HG03432 (cell line): ENCODE data around the gene NELL1.

Experiments
- ATAC-seq: cut with Tn5 transposase; IDR thresholded peaks from one replicate; pipeline ENCODE4 v1.9.1; 2021; ENCODE audit warnings: mild to moderate bottlenecking, moderate library complexity; ENCODE audit not compliant: unreplicated experiment

The NELL1 gene

DNA sequence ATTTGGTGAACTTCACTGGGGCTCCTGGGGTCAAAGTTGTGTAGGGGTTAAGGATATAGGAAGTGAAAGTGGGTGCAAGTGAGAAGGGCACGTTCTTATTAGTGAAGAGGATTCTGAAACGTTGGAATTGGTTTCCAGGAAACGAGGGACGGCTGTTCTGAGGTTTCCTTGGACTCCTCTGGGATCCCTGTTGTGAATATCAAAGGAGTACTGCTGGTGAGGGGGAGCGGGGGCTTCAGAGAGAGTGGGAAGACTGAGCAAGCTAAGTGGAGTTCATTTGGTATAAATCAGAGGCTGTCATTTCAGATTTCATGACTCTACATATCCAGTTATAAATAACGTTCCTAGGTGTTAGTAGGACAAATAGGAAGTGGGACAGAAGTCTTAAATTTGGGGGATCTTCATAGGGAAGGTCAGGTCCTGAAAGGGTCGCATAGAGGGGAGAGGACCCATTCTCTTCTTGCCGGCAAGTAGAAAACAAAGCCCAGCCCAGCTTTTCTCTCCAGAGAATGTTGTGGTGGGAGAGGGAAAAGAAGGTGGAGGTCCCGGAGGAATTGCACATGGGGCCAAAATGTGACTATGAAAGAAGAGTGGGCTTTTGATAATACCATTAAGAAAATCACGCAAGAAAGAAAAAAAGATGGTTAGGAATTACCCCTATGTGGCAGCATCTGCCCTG lies 1.1 kb upstream of the NELL1 start:
- ATAC-seq = no peak

DNA sequence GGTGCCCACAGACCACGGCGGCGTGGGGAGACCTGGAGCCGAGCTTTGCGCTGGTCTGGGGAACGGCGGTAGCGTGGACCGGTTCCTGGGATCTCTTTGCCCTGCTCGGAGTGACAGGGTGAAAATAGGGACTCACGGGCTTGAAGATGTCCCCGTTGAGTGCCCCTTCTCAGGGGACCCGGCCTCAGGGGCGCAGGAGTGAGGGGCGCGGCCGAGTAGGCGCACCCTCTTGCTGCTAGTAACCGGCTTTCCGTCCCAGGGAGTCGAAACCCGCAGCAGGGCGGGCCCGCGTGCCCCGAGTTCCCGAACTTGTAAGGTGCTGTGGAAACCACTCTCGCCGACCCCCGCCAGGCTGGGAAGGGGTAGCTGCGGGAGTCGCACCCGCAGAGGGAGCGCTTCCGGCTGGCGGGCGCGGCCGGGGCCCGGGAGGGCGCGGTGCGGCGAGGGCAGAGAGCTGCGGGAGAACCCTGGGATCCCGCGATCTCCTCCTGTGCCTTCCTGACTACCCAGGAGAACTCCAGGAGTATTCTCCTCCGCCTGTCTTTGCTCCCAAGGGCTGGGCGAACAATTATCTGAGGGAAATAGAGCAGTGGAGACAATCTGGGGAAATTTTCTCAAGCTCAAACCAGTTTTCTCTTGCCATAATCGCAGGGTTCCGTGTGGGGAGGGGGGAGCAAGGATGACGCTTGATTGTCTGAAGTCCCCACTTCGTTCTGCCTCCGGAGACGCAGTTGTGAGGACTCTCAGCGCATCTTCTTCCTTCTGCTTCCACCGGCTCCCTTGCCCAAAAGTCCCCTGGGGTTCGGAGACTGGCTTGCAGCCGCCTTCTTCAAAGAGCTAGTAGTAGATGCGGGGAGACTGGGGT lies 666 bp downstream of the NELL1 start:
- no peak for ATAC-seq

GRCh38 chr11:20670932-20671403 lies 1.6 kb downstream of the NELL1 start:
- ATAC-seq = no peak

GRCh38 chr11:20671856-20672546 lies 2.6 kb downstream of the NELL1 start:
- ATAC-seq = no peak

DNA sequence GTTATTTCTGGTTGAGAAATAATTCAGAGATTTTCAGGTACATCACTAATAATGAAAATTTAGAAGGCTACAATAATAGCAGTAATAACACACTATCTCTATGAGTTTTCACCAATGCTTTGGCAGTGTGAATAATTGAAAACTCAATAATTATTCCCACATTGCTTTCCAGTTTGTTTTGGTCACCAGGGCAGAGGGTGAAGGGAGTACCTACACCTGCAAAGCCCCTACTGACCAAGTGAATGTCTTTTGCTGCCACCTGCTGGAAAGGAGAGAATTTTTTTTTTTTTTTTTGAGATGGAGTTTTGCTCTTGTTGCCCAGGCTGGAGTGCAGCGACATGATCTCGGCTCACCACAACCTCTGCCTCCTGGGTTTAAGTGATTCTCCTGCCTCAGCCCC lies 3.2 kb downstream of the NELL1 start:
- ATAC-seq = no peak

GRCh38 chr11:20676658-20677057 lies 7.3 kb downstream of the NELL1 start:
- ATAC-seq = no peak

DNA sequence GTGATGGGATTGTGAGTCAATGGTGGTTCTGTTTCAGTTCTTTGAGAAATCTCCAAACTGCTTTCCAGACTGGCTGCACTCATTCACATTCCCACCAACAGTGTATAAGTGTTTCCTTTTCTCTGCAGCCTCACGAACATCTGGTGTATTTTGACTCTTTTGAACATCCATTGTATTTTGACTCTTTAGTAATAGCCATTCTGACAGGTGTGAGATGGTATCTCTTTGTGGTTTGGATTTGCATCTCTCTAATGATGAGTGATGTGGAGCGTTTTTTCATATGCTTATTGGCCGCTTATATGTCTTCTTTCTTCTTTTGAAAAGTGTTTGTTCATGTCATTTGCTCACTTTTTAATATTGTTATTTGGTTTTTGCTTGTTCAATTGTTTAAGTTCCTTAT lies 19.4 kb downstream of the NELL1 start:
- no peak for ATAC-seq

DNA sequence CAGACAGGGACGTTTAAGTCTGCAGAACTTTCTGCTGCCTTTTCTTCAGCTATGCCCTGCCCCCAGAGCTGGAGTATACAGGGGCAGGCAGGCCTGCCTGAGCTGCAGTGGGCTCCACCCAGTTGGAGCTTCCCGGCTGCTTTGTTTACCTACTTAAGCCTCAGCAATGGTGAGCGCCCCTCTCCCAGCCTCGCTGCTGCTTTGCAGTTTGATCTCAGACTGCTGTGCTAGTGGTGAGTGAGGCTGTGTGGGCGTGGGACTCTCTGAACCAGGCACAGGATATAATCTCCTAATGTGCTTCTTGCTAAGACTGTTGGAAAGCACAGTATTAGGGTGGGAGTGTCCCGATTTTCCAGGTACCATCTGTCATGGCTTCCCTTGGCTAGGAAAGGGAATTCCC lies 38.5 kb downstream of the NELL1 start:
- no peak for ATAC-seq

- no peak for ATAC-seq
These were observed 43.5 kb downstream of the NELL1 start for GRCh38 chr11:20712912-20713311.

- ATAC-seq = no peak
These were observed 46.1 kb downstream of the NELL1 start for GRCh38 chr11:20715464-20715863.

GRCh38 chr11:20715931-20716330 lies 46.5 kb downstream of the NELL1 start:
- no peak for ATAC-seq

GRCh38 chr11:20719821-20720220 lies 50.4 kb downstream of the NELL1 start:
- ATAC-seq = no peak

DNA sequence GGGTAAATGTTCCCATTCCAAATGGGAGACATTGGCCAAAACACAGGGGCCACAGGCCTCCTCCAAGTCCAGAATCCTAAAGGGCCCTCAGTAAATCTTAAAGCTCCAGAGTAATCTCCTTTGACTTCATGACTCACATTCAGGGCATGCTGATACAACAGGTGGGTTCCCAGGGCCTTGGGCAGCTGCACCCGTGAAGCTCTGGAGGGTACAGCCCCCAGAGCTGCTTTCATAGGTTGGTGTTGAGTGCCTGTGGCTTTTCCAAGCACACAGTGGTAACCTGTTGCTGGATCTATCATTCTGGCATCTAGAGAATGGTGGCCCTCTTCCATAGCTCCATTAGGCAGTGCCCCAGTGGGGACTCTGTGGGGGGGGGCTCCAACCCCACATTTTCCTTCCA lies 54.0 kb downstream of the NELL1 start:
- ATAC-seq = no peak

GRCh38 chr11:20729597-20730105 lies 60.3 kb downstream of the NELL1 start:
- ATAC-seq = no peak

GRCh38 chr11:20731676-20732215 lies 62.4 kb downstream of the NELL1 start:
- no peak for ATAC-seq

DNA sequence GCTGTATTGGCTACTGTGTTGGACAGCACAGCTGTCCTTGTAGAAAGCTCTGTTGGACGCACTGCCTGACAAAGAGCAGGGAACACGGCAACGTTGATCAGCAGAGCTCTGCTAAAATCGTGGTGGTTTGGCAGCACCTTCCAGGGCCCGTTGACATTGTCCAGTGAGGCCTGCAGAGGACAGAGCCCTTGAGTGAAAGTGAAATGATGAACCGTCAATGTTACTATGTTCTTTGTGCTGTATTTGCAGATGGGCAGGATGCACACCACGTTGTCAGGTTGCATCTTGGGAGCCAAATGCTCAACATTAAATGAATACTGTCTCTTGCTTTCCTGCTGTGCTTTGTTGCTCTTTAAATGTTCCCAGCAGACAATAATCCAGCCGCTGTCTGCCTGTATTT lies 69.7 kb downstream of the NELL1 start:
- no peak for ATAC-seq

GRCh38 chr11:20739577-20739976 lies 70.2 kb downstream of the NELL1 start:
- no peak for ATAC-seq

GRCh38 chr11:20754933-20755332 lies 85.5 kb downstream of the NELL1 start:
- no peak for ATAC-seq

- ATAC-seq = no peak
These were observed 90.2 kb downstream of the NELL1 start for GRCh38 chr11:20759541-20759940.

- no peak for ATAC-seq
These were observed 91.4 kb downstream of the NELL1 start for GRCh38 chr11:20760811-20761210.
